Activated CD4-positive, alpha-beta T cell treated with anti-CD3 and anti-CD28 coated beads, Interleukin-2, amount 10 ng/mL, durations not matched to agents 7 days and 5 days (primary cell): ENCODE data around the gene LRRC28. TPM values are rescaled to one million over a fixed set of nuclear protein-coding genes. Genes with fewer than 3 reads are reported as not detected.

Experiments used
- CTCF ChIA-PET: fragments of 350-600 bp; sonication (Branson Sonifier 250); formaldehyde crosslinking; loops from one replicate; lab custom pipeline; 2021; ENCODE audit warnings: antibody characterized with exemption; lab: Charles Lee
- POLR2A ChIA-PET: fragments of 350-600 bp; sonication (Branson Sonifier 250); formaldehyde crosslinking; loops from one replicate; lab custom pipeline; 2021; ENCODE audit warnings: antibody characterized with exemption; lab: Charles Lee
- DNase-seq: peaks from one replicate; pipeline ENCODE4 v3.0.0-alpha.2; 2020
- H3K27ac Mint-ChIP-seq: one replicate; pipeline ENCODE4 v1.8.0; 2021; ENCODE audit warnings: mild to moderate bottlenecking, moderate library complexity, mixed read lengths
- H3K27me3 Mint-ChIP-seq: one replicate; pipeline ENCODE4 v1.8.0; 2021; ENCODE audit warnings: mixed read lengths
- H3K36me3 Mint-ChIP-seq: one replicate; pipeline ENCODE4 v1.8.0; 2021; ENCODE audit warnings: low read depth, mixed read lengths
- H3K4me1 Mint-ChIP-seq: one replicate; pipeline ENCODE4 v1.8.0; 2021; ENCODE audit warnings: mixed read lengths
- H3K4me3 Mint-ChIP-seq: one replicate; pipeline ENCODE4 v1.8.0; 2021; ENCODE audit warnings: mild to moderate bottlenecking, moderate library complexity, mixed read lengths
- H3K9me3 Mint-ChIP-seq: one replicate; pipeline ENCODE4 v1.8.0; 2021; ENCODE audit warnings: mixed read lengths
- total RNA-seq, 2 experiments: library from RNA; stranded (reverse); gene quantifications; one replicate each; pipeline ENCODE4 v1.2.3, GENCODE V29; 2021

The LRRC28 gene
- total RNA-seq, 2 experiments from 2014 or later: 19.2 to 26.0 TPM

GRCh38 chr15:99320374-99321215 lies 69.3 kb downstream of the LRRC28 start:
- no peak for DNase-seq
- H3K27ac Mint-ChIP-seq: no peak overlapping the region
- H3K9me3 Mint-ChIP-seq: no peaks in the 10 kb centered on the region
- ChIA-PET CTCF (interaction anchor here (0.6 to 1.1 kb wide), 2 partner anchors 67 to 388 kb away, joined by 3 read pairs; no protein-coding TSS in a partner anchor), POLR2A (no interaction called here)
- H3K4me1 Mint-ChIP-seq: no peaks in the 10 kb centered on the region
- no peak overlapping the region for H3K4me3 Mint-ChIP-seq
- no peaks in the 10 kb centered on the region for H3K27me3 Mint-ChIP-seq
- H3K36me3 Mint-ChIP-seq: no peaks in the 10 kb centered on the region

- Mint-ChIP-seq H3K27ac (no peak overlapping the region), H3K4me1 (no peaks in the 10 kb centered on the region), H3K9me3 (no peaks in the 10 kb centered on the region), H3K4me3 (no peak overlapping the region), H3K27me3 (no peaks in the 10 kb centered on the region), H3K36me3 (no peaks in the 10 kb centered on the region)
- ChIA-PET CTCF (interaction anchor here (1.1 kb wide), 1 partner anchor 67 kb away, joined by 3 read pairs; no protein-coding TSS in a partner anchor), POLR2A (no interaction called here)
- DNase-seq: no peak
Measured at GRCh38 chr15:99321468-99321867, 70.2 kb downstream of the LRRC28 start.

- DNase-seq: no peak
- Mint-ChIP-seq H3K36me3 (no peaks in the 10 kb centered on the region), H3K9me3 (no peaks in the 10 kb centered on the region), H3K4me1 (no peaks in the 10 kb centered on the region), H3K27ac (no peak overlapping the region), H3K4me3 (no peak overlapping the region), H3K27me3 (no peaks in the 10 kb centered on the region)
- POLR2A ChIA-PET: no interaction called here
- CTCF ChIA-PET: no interaction called here
Measured at GRCh38 chr15:99322643-99323405, 71.5 kb downstream of the LRRC28 start.

GRCh38 chr15:99324082-99324620 lies 72.9 kb downstream of the LRRC28 start:
- Mint-ChIP-seq H3K9me3 (no peaks in the 10 kb centered on the region), H3K27me3 (no peaks in the 10 kb centered on the region), H3K36me3 (no peaks in the 10 kb centered on the region), H3K4me1 (no peaks in the 10 kb centered on the region), H3K4me3 (no peak overlapping the region), H3K27ac (no peak overlapping the region)
- POLR2A ChIA-PET: no interaction called here
- CTCF ChIA-PET: interaction anchor here (0.6 to 1.2 kb wide), 2 partner anchors 12 to 252 kb away, joined by 3 read pairs; no protein-coding TSS in a partner anchor
- DNase-seq: no peak

- H3K27ac Mint-ChIP-seq: no peak overlapping the region
- ChIA-PET CTCF (interaction anchor here (0.6 kb wide), 1 partner anchor 253 kb away, joined by 3 read pairs; no protein-coding TSS in a partner anchor), POLR2A (no interaction called here)
- H3K4me3 Mint-ChIP-seq: no peak overlapping the region
- no peaks in the 10 kb centered on the region for H3K36me3 Mint-ChIP-seq
- H3K27me3 Mint-ChIP-seq: no peaks in the 10 kb centered on the region
- DNase-seq: no peak
- no peaks in the 10 kb centered on the region for H3K9me3 Mint-ChIP-seq
- H3K4me1 Mint-ChIP-seq: no peaks in the 10 kb centered on the region
Measured at GRCh38 chr15:99324700-99325099, 73.4 kb downstream of the LRRC28 start.

- ChIA-PET POLR2A (no interaction called here), CTCF (interaction anchor here (1.1 kb wide), 1 partner anchor 9 kb away, joined by 3 read pairs; no protein-coding TSS in a partner anchor)
- no peak overlapping the region for H3K4me3 Mint-ChIP-seq
- no peaks in the 10 kb centered on the region for H3K27me3 Mint-ChIP-seq
- H3K4me1 Mint-ChIP-seq: no peaks in the 10 kb centered on the region
- DNase-seq: no peak
- no peaks in the 10 kb centered on the region for H3K9me3 Mint-ChIP-seq
- no peaks in the 10 kb centered on the region for H3K36me3 Mint-ChIP-seq
- no peak overlapping the region for H3K27ac Mint-ChIP-seq
Measured at GRCh38 chr15:99326235-99326634, 75.0 kb downstream of the LRRC28 start.

GRCh38 chr15:99328106-99329072 lies 77.1 kb downstream of the LRRC28 start:
- Mint-ChIP-seq H3K9me3 (no peaks in the 10 kb centered on the region), H3K4me3 (no peak overlapping the region)

GRCh38 chr15:99331381-99331780 lies 80.1 kb downstream of the LRRC28 start:
- H3K36me3 Mint-ChIP-seq: no peaks in the 10 kb centered on the region
- DNase-seq: no peak
- ChIA-PET POLR2A (no interaction called here), CTCF (no interaction called here)
- no peak overlapping the region for H3K27ac Mint-ChIP-seq
- no peak overlapping the region for H3K4me3 Mint-ChIP-seq
- no peaks in the 10 kb centered on the region for H3K4me1 Mint-ChIP-seq
- no peaks in the 10 kb centered on the region for H3K9me3 Mint-ChIP-seq
- H3K27me3 Mint-ChIP-seq: no peaks in the 10 kb centered on the region

More at GRCh38 chr15:99328106-99329072, 77.1 kb downstream of the LRRC28 start:
- ChIA-PET POLR2A (no interaction called here), CTCF (no interaction called here)
- Mint-ChIP-seq H3K27ac (no peak overlapping the region), H3K4me1 (no peaks in the 10 kb centered on the region), H3K27me3 (no peaks in the 10 kb centered on the region), H3K36me3 (no peaks in the 10 kb centered on the region)
- no peak for DNase-seq

- Mint-ChIP-seq H3K4me3 (no peak overlapping the region), H3K27ac (no peak overlapping the region), H3K36me3 (no peaks in the 10 kb centered on the region), H3K9me3 (no peaks in the 10 kb centered on the region), H3K27me3 (no peaks in the 10 kb centered on the region), H3K4me1 (no peaks in the 10 kb centered on the region)
- DNase-seq: no peak
- ChIA-PET CTCF (no interaction called here), POLR2A (interaction anchor here (0.6 kb wide), 1 partner anchor 82 kb away, joined by 3 read pairs; no protein-coding TSS in a partner anchor)
Measured at GRCh38 chr15:99333413-99333812, 82.1 kb downstream of the LRRC28 start.

- no peak overlapping the region for H3K27ac Mint-ChIP-seq
- ChIA-PET CTCF (interaction anchor here (1.6 kb wide), 1 partner anchor 21 kb away, joined by 4 read pairs; no protein-coding TSS in a partner anchor), POLR2A (interaction anchor here (0.6 kb wide), 1 partner anchor 82 kb away, joined by 3 read pairs; no protein-coding TSS in a partner anchor)
- H3K4me3 Mint-ChIP-seq: no peak overlapping the region
- H3K36me3 Mint-ChIP-seq: no peaks in the 10 kb centered on the region
- H3K4me1 Mint-ChIP-seq: no peaks in the 10 kb centered on the region
- H3K9me3 Mint-ChIP-seq: no peaks in the 10 kb centered on the region
- H3K27me3 Mint-ChIP-seq: no peaks in the 10 kb centered on the region
- DNase-seq: no peak
Measured at GRCh38 chr15:99333981-99334380, 82.7 kb downstream of the LRRC28 start.

GRCh38 chr15:99335508-99335907 lies 84.2 kb downstream of the LRRC28 start:
- CTCF ChIA-PET: interaction anchor here (1.1 to 1.3 kb wide), 3 partner anchors 9 to 21 kb away, joined by 3 read pairs; no protein-coding TSS in a partner anchor
- no peak for DNase-seq
- Mint-ChIP-seq H3K4me1 (no peaks in the 10 kb centered on the region), H3K36me3 (no peaks in the 10 kb centered on the region), H3K27ac (no peak overlapping the region), H3K4me3 (no peak overlapping the region), H3K27me3 (no peaks in the 10 kb centered on the region), H3K9me3 (no peaks in the 10 kb centered on the region)
- POLR2A ChIA-PET: no interaction called here

GRCh38 chr15:99336794-99337193 lies 85.5 kb downstream of the LRRC28 start:
- ChIA-PET POLR2A (no interaction called here), CTCF (interaction anchor here (1.2 kb wide), 1 partner anchor 22 kb away, joined by 3 read pairs; no protein-coding TSS in a partner anchor)
- H3K4me1 Mint-ChIP-seq: no peaks in the 10 kb centered on the region
- H3K9me3 Mint-ChIP-seq: no peaks in the 10 kb centered on the region
- no peak overlapping the region for H3K4me3 Mint-ChIP-seq
- H3K36me3 Mint-ChIP-seq: no peaks in the 10 kb centered on the region
- no peak overlapping the region for H3K27ac Mint-ChIP-seq
- H3K27me3 Mint-ChIP-seq: no peaks in the 10 kb centered on the region
- DNase-seq: no peak
